T-helper 2 cell (primary cell): Measurements from ENCODE around the gene KRT85.

Experiments
- DNase-seq, 5 experiments: peaks; one replicate each; pipeline versions ENCODE4 v3.0.0 to v3.0.0-alpha.2; 2012 to 2022

KRT85 gene

GRCh38 chr12:52394836-52395405 is 27.6 kb upstream of the KRT85 start:
- no peak for DNase-seq

GRCh38 chr12:52392465-52393007 is 25.3 kb upstream of the KRT85 start:
- DNase-seq, result no peak

- DNase-seq, result no peak
Observed at GRCh38 chr12:52391618-52392002, 24.3 kb upstream of the KRT85 start.

GRCh38 chr12:52390739-52391617 is 23.7 kb upstream of the KRT85 start:
- peak in 1 of 5 experiments; percentile 6 for DNase-seq

- no peak for DNase-seq
Observed at GRCh38 chr12:52389313-52390207, 22.3 kb upstream of the KRT85 start.

GRCh38 chr12:52387859-52388258 is 20.6 kb upstream of the KRT85 start:
- DNase-seq, result no peak

GRCh38 chr12:52385226-52385702 is 18.0 kb upstream of the KRT85 start, which contains the start of gene KRT84:
Gene KRT84, minus strand, starts transcription at chr12:52385652. Its CDS starts 67 bp downstream, at chr12:52385585.
- DNase-seq, result no peak

- DNase-seq, result no peak
Observed at GRCh38 chr12:52383331-52383730, 16.1 kb upstream of the KRT85 start.

GRCh38 chr12:52382854-52383253 is 15.6 kb upstream of the KRT85 start:
- peak in 1 of 5 experiments; percentile 14 for DNase-seq

- DNase-seq, result no peak
Observed at GRCh38 chr12:52381206-52381605, 13.9 kb upstream of the KRT85 start.

- no peak for DNase-seq
Observed at GRCh38 chr12:52380271-52380694, 13.0 kb upstream of the KRT85 start.

- DNase-seq, result no peak
Observed at GRCh38 chr12:52379536-52379935, 12.3 kb upstream of the KRT85 start.

- DNase-seq, result no peak
Observed at GRCh38 chr12:52378091-52378490, 10.8 kb upstream of the KRT85 start.

GRCh38 chr12:52377266-52377665 is 10.0 kb upstream of the KRT85 start:
- DNase-seq, result no peak

- peak in 3 of 5 experiments; percentile 14 to 36 (median 35) for DNase-seq
Observed at GRCh38 chr12:52372216-52373154, 5.2 kb upstream of the KRT85 start.

- no peak for DNase-seq
Observed at GRCh38 chr12:52371716-52372115, 4.4 kb upstream of the KRT85 start.

GRCh38 chr12:52370926-52371608 is 3.8 kb upstream of the KRT85 start:
- DNase-seq, result no peak

GRCh38 chr12:52369809-52370208 is 2.5 kb upstream of the KRT85 start:
- DNase-seq, result no peak

GRCh38 chr12:52369211-52369610 is 1.9 kb upstream of the KRT85 start:
- no peak for DNase-seq

GRCh38 chr12:52368508-52368907 is 1.2 kb upstream of the KRT85 start:
- DNase-seq, result no peak

GRCh38 chr12:52367876-52368275 is 595 bp upstream of the KRT85 start:
- no peak for DNase-seq
